Measurements from ENCODE around the gene PSMD3.

Gene PSMD3

GRCh38 chr17:39994448-39994847 is 13.8 kb downstream of the PSMD3 start:
- no peak for TF ChIP-seq CREB1 (IDR thresholded peaks at IDR 0.05; ENCODE audit: low read depth)
- no peak for TF ChIP-seq EGR1 (IDR thresholded peaks at IDR 0.05)
- TF ChIP-seq YY1 (IDR thresholded peaks at IDR 0.05; ENCODE audit: low read depth), result no peak
- no peak for TF ChIP-seq FOXM1 (IDR thresholded peaks at IDR 0.05; ENCODE audit: borderline replicate concordance, low read depth)
- TF ChIP-seq RAD21 (IDR thresholded peaks at IDR 0.05; ENCODE audit: low read depth), result no peak
- TF ChIP-seq, protein P1, sequence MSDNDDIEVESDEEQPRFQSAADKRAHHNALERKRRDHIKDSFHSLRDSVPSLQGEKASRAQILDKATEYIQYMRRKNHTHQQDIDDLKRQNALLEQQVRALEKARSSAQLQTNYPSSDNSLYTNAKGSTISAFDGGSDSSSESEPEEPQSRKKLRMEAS (IDR thresholded peaks at IDR 0.05), result no peak
- no peak for TF ChIP-seq TCF12 (IDR thresholded peaks at IDR 0.05; ENCODE audit: low read depth)
- TF ChIP-seq TEAD4 (IDR thresholded peaks at IDR 0.05), result no peak
- TF ChIP-seq, protein P2, sequence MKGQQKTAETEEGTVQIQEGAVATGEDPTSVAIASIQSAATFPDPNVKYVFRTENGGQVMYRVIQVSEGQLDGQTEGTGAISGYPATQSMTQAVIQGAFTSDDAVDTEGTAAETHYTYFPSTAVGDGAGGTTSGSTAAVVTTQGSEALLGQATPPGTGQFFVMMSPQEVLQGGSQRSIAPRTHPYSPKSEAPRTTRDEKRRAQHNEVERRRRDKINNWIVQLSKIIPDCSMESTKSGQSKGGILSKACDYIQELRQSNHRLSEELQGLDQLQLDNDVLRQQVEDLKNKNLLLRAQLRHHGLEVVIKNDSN (IDR thresholded peaks at IDR 0.05), result no peak
- TF ChIP-seq, protein P3, sequence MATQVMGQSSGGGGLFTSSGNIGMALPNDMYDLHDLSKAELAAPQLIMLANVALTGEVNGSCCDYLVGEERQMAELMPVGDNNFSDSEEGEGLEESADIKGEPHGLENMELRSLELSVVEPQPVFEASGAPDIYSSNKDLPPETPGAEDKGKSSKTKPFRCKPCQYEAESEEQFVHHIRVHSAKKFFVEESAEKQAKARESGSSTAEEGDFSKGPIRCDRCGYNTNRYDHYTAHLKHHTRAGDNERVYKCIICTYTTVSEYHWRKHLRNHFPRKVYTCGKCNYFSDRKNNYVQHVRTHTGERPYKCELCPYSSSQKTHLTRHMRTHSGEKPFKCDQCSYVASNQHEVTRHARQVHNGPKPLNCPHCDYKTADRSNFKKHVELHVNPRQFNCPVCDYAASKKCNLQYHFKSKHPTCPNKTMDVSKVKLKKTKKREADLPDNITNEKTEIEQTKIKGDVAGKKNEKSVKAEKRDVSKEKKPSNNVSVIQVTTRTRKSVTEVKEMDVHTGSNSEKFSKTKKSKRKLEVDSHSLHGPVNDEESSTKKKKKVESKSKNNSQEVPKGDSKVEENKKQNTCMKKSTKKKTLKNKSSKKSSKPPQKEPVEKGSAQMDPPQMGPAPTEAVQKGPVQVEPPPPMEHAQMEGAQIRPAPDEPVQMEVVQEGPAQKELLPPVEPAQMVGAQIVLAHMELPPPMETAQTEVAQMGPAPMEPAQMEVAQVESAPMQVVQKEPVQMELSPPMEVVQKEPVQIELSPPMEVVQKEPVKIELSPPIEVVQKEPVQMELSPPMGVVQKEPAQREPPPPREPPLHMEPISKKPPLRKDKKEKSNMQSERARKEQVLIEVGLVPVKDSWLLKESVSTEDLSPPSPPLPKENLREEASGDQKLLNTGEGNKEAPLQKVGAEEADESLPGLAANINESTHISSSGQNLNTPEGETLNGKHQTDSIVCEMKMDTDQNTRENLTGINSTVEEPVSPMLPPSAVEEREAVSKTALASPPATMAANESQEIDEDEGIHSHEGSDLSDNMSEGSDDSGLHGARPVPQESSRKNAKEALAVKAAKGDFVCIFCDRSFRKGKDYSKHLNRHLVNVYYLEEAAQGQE (IDR thresholded peaks at IDR 0.05; ENCODE audit: low read depth), result no peak
- no peak for TF ChIP-seq TAF1 (IDR thresholded peaks at IDR 0.05; ENCODE audit: low read depth)
- no peak for TF ChIP-seq ZBTB7A (IDR thresholded peaks at IDR 0.05; ENCODE audit: low read depth)
- no peak for TF ChIP-seq CEBPB (IDR thresholded peaks at IDR 0.05)
- TF ChIP-seq NFIC (IDR thresholded peaks at IDR 0.05), result no peak
- no peak for TF ChIP-seq EP300 (IDR thresholded peaks at IDR 0.05; ENCODE audit: borderline replicate concordance)

DNA sequence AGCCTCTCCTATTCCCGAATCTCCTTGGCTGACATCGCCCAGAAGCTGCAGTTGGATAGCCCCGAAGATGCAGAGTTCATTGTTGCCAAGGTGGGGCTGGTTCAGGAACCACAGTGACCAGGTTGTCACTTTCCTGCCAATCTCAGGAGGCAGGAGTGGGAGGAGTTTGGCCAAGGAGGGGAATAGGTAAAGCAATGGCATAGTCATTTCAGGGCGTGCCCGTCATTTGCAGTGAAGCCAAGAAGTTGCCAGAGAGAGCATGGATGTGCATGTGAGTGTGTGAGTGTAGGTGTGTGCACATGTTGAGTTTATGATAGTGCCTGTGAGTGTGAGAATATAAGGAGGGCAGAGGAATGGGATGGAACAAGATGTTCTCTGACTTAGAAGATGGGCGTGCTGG is 14.8 kb downstream of the PSMD3 start:
- TF ChIP-seq TAF1 (IDR thresholded peaks at IDR 0.05; ENCODE audit: low read depth) (no peak), YY1 (IDR thresholded peaks at IDR 0.05; ENCODE audit: low read depth) (no peak), CEBPB (IDR thresholded peaks at IDR 0.05) (no peak), EGR1 (IDR thresholded peaks at IDR 0.05) (no peak)
- TF ChIP-seq, protein P2 (IDR thresholded peaks at IDR 0.05), result no peak
- TF ChIP-seq, protein P1 (IDR thresholded peaks at IDR 0.05), result no peak
- TF ChIP-seq, protein P3 (IDR thresholded peaks at IDR 0.05; ENCODE audit: low read depth), result no peak

DNA sequence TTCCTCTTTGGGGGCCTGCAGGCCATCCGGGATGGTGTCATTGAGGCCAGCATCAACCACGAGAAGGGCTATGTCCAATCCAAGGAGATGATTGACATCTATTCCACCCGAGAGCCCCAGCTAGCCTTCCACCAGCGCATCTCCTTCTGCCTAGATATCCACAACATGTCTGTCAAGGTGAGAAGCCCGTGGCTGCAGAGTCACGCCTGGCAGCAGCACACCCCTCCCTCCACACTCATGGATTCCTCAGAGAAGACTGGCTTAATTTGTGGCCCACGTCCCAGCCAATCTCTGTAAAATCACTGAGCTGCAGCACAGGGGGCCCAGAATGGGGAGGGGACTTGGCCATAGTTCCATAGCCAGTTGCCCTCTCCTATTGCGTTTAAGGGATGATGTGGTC is 15.6 kb downstream of the PSMD3 start:
- TF ChIP-seq, protein P1 (IDR thresholded peaks at IDR 0.05), result no peak
- TF ChIP-seq TCF12 (IDR thresholded peaks at IDR 0.05; ENCODE audit: low read depth) (no peak), CEBPB (IDR thresholded peaks at IDR 0.05) (no peak), YY1 (IDR thresholded peaks at IDR 0.05; ENCODE audit: low read depth) (no peak), EP300 (IDR thresholded peaks at IDR 0.05; ENCODE audit: borderline replicate concordance) (no peak), TEAD4 (IDR thresholded peaks at IDR 0.05) (no peak), TAF1 (IDR thresholded peaks at IDR 0.05; ENCODE audit: low read depth) (no peak), ZBTB7A (IDR thresholded peaks at IDR 0.05; ENCODE audit: low read depth) (no peak), NFIC (IDR thresholded peaks at IDR 0.05) (no peak)
- TF ChIP-seq, protein P3 (IDR thresholded peaks at IDR 0.05; ENCODE audit: low read depth), result no peak

DNA sequence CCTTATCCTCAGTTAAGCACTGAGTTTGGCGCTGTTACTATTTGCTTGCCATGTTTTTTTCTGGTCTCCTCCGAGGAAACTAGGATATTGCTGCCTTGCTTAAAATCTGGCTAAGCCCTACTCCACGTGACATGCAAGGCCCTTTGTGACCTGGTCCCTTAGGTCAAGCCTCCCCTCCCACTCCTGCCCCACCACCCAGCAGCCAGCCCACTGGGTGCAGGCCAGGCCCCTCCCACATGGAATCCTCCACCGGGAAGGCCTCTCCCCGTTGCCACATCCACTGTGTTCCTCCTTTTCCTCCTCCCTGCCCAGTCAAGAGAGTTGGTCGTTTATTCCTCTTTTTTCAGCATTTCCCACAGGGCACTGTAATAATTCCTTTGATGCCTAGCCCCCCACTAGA is 16.2 kb downstream of the PSMD3 start:
- TF ChIP-seq RAD21 (IDR thresholded peaks at IDR 0.05; ENCODE audit: low read depth) (no peak), YY1 (IDR thresholded peaks at IDR 0.05; ENCODE audit: low read depth) (no peak), TAF1 (IDR thresholded peaks at IDR 0.05; ENCODE audit: low read depth) (no peak), TEAD4 (IDR thresholded peaks at IDR 0.05) (no peak), FOXM1 (IDR thresholded peaks at IDR 0.05; ENCODE audit: borderline replicate concordance, low read depth) (no peak), NFIC (IDR thresholded peaks at IDR 0.05) (no peak), TCF12 (IDR thresholded peaks at IDR 0.05; ENCODE audit: low read depth) (no peak), EP300 (IDR thresholded peaks at IDR 0.05; ENCODE audit: borderline replicate concordance) (no peak), ZBTB7A (IDR thresholded peaks at IDR 0.05; ENCODE audit: low read depth) (no peak), EGR1 (IDR thresholded peaks at IDR 0.05) (no peak)
- TF ChIP-seq, protein P3 (IDR thresholded peaks at IDR 0.05; ENCODE audit: low read depth), result no peak
- TF ChIP-seq, protein P1 (IDR thresholded peaks at IDR 0.05), result no peak

All from Ishikawa (cell line).